Progenitor cell of endocrine pancreas (in vitro differentiated cells): ENCODE results near the gene LPP. TPM values are rescaled to one million over a fixed set of nuclear protein-coding genes. Genes with fewer than 3 reads are reported as not detected.

Experiments used
- DNase-seq: peaks from one replicate; pipeline ENCODE4 v3.0.0; 2021; ENCODE audit warnings: low spot score; ENCODE audit not compliant: unreplicated experiment
- H3K27ac Mint-ChIP-seq: 2 replicates; pipeline ENCODE4 v1.8.0; 2021; ENCODE audit warnings: mild to moderate bottlenecking, moderate library complexity, mixed read lengths
- H3K27me3 Mint-ChIP-seq: 2 replicates; pipeline ENCODE4 v1.8.0; 2021; ENCODE audit warnings: mixed read lengths
- H3K36me3 Mint-ChIP-seq: 2 replicates; pipeline ENCODE4 v1.8.0; 2022; ENCODE audit warnings: mixed read lengths; ENCODE audit not compliant: insufficient read depth
- H3K4me1 Mint-ChIP-seq: 2 replicates; pipeline ENCODE4 v1.8.0; 2021; ENCODE audit warnings: low read depth, mixed read lengths
- H3K4me3 Mint-ChIP-seq: 2 replicates; pipeline ENCODE4 v1.8.0; 2021; ENCODE audit warnings: low read depth, mild to moderate bottlenecking, moderate library complexity, mixed read lengths
- H3K9me3 Mint-ChIP-seq: 2 replicates; pipeline ENCODE4 v1.8.0; 2021; ENCODE audit warnings: low read depth, mixed read lengths
- CTCF ChIP-seq: fragments of 200-600 bp; sonication (generic); IDR thresholded peaks from one replicate; pipeline ENCODE4 v1.5.0; 2021; ENCODE audit warnings: antibody characterized with exemption, mild to moderate bottlenecking; ENCODE audit not compliant: unreplicated experiment
- total RNA-seq: library from RNA; stranded (reverse); gene quantifications from 2 replicates; pipeline ENCODE4 v1.2.1, GENCODE V29; 2021

LPP gene
- total RNA-seq, 1 donor from 2014 or later, result 131 TPM

DNA sequence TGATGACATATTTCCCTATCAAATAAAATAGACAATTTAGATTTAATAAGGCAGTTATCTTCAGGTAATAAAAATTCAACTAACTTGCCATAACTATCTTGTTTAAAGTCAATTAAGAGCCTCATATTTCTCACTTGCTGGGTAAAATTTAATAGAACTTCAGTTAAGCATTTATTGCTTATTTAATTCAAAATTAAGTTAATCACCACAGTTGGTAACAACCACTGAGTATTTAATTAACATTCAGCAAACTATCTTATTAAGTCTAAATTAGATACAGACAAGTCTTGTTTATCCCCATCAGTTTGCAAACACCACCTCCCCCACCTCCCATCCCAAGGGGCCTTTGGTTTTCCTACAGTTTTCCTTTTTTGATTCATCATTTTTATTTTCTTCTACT lies 14.7 kb downstream of the LPP start:
- H3K4me1 Mint-ChIP-seq, result peaks cover 45% of the 10 kb centered on the region
- no peak overlapping the region for H3K4me3 Mint-ChIP-seq
- H3K9me3 Mint-ChIP-seq, result no peaks in the 10 kb centered on the region
- no peak overlapping the region for H3K27ac Mint-ChIP-seq
- no peak for DNase-seq
- H3K36me3 Mint-ChIP-seq, result no peaks in the 10 kb centered on the region
- no peak for TF ChIP-seq CTCF
- H3K27me3 Mint-ChIP-seq, result no peaks in the 10 kb centered on the region

GRCh38 chr3:188169830-188170455 lies 16.0 kb downstream of the LPP start:
- no peaks in the 10 kb centered on the region for H3K27me3 Mint-ChIP-seq
- TF ChIP-seq CTCF, result no peak
- H3K4me3 Mint-ChIP-seq, result no peak overlapping the region
- no peaks in the 10 kb centered on the region for H3K9me3 Mint-ChIP-seq
- no peak overlapping the region for H3K27ac Mint-ChIP-seq
- no peak for DNase-seq
- peaks cover 45% of the 10 kb centered on the region for H3K4me1 Mint-ChIP-seq
- peaks cover 6% of the 10 kb centered on the region for H3K36me3 Mint-ChIP-seq

GRCh38 chr3:188170461-188171459 lies 16.8 kb downstream of the LPP start:
- TF ChIP-seq CTCF, result no peak
- peaks cover 9% of the 10 kb centered on the region for H3K36me3 Mint-ChIP-seq
- no peaks in the 10 kb centered on the region for H3K27me3 Mint-ChIP-seq
- H3K4me3 Mint-ChIP-seq, result no peak overlapping the region
- H3K9me3 Mint-ChIP-seq, result no peaks in the 10 kb centered on the region
- no peak for DNase-seq
- H3K27ac Mint-ChIP-seq, result no peak overlapping the region
- peaks cover 42% of the 10 kb centered on the region for H3K4me1 Mint-ChIP-seq

DNA sequence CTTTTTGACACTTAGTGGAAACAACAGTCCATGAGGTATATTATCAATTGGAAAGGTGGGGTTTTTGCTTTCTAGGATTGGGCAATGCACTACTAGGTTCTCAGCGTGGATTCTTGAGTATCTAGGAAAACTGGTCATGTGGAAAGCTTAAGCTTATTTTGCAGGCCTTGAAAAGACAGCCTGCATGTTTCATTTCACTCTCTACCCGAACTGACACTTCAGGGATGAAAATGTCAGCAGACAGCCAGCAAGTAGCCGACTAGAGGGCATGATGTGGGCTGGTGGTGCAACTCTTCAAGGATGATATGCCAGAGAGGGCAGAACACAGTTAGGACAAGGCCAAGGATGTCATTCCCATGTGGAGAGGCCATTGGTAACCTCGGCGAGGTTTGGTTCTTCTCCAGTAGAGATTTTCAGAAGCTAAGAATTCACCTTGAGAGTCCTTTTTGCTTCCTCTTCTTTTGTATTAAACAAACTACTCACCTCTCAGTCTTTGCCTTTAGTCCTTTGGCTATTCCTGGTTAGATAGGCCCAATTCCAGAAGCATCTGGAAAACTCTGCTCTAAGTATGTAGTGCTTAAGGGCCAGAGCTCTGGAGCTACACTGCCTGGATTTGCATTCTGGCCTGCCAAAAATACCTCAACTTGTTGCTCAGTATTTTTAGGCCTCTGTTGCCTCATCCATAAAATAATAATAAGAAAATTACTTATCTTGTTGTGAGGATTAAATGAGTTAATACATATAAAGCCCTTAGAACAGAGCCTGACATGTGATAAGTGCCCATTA lies 17.9 kb downstream of the LPP start:
- no peak for DNase-seq
- Mint-ChIP-seq H3K27ac (no peak overlapping the region), H3K9me3 (no peaks in the 10 kb centered on the region), H3K4me3 (no peak overlapping the region), H3K36me3 (peaks cover 12% of the 10 kb centered on the region), H3K27me3 (no peaks in the 10 kb centered on the region), H3K4me1 (peaks cover 43% of the 10 kb centered on the region)
- no peak for TF ChIP-seq CTCF
